GM21360 (cell line): ENCODE data around the gene ANKRD11.
"Not testable (repeated sequence)": the region's sequence is repeated elsewhere in the genome, so short reads cannot be mapped to it uniquely, and the experiment has no call there.

Experiments
- ATAC-seq: cut with Tn5 transposase; IDR thresholded peaks from one replicate; pipeline ENCODE4 v1.9.1; 2021; ENCODE audit warnings: mild to moderate bottlenecking, moderate library complexity; ENCODE audit not compliant: unreplicated experiment

The ANKRD11 gene

DNA sequence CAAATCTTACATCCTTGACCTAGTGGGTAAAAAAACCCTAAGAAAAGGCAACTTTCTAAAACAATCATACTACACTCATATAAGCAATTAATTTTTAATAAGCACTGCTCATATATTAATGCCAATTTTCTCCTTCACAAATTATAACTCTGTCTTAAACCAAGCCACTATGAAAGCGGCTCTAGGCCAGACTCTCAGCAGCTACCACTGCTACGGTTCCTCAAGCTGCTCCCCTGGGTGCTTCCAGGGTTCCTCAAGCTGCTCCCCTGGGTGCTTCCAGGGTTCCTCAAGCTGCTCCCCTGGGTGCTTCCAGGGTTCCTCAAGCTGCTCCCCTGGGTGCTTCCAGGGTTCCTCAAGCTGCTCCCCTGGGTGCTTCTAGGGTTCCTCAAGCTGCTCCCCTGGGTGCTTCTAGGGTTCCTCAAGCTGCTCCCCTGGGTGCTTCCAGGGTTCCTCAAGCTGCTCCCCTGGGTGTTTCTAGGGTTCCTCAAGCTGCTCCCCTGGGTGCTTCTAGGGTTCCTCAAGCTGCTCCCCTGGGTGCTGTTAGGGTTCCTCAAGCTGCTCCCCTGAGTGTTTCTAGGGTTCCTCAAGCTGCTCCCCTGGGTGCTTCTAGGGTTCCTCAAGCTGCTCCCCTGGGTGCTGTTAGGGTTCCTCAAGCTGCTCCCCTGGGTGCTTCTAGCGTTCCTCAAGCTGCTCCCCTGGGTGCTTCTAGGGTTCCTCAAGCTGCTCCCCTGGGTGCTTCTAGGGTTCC lies 35.8 kb downstream of the ANKRD11 start:
- not testable (repeated sequence) for ATAC-seq

DNA sequence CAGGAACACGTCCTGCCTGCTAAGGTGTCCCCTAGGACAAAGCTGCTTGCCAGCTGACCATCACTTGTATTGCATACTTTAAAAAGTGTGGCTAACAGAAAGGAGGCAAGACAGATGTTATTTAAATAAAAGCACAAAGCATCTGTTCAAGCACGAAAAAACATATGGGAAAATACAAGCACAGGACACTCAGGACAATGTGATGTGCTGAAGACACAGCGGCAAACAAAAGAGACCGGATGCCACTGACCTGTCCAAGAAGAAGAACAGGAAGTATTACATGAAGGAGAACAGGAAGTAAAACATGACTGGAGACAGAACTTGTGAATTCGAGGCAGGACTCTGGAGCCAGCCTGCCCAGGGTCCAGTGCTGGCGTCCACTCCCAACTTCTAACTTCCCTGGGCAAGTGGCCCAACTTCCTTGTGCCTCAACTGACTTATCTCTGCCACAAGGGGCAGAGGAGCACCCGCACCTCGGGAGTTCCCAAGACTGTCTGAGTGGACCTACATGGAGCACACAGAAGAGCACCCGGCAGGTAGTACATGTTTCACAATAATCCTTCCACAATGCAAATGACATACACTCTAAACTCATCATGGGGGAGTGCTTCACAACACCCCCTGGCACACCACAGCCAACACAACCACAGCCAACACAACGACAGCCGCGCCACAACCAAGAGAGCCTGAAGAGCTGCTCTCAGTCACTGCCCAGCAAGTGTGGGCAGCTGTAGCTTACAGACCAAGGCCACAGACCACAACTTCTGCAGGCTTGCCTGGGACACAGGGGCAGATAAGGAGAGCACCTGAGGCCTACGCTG lies 36.6 kb downstream of the ANKRD11 start:
- no peak for ATAC-seq

DNA sequence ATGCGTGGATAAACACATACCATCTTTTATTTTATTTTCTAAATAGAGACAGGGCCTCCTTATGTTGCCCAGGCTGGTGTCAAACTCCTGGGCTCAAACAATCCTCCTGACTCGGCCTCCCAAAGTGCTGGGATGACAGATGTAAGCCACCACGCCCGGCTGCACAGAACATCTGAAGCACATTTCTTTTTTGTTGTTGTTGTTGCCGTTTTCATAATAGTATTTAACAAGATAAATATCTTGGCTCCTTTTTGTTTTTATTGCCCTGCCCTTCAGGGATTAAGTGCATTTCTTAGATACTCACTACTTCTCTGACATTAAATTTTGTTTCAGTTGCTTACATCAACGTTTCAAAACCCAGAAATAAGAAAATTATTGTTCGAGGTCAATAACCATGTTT lies 37.4 kb downstream of the ANKRD11 start:
- ATAC-seq, result no peak

DNA sequence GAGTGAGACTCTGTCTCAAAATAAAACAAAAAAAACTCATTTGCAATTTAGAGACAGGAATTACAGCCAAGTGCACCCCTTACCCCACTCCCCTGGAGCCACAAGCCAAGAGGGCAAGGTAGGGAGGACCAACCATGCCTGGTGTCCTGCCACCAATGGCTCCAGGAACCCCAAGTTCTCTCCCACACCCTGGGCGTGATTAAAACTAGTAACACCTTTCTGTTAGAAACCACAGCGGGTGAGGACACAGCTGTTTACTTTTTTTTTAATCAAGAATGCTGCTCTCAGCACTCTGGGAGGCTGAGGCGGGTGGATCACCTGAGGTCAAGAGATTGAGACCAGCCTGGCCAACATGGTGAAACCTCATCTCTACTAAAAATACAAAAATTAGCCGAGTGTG lies 38.1 kb downstream of the ANKRD11 start:
- ATAC-seq, result no peak

DNA sequence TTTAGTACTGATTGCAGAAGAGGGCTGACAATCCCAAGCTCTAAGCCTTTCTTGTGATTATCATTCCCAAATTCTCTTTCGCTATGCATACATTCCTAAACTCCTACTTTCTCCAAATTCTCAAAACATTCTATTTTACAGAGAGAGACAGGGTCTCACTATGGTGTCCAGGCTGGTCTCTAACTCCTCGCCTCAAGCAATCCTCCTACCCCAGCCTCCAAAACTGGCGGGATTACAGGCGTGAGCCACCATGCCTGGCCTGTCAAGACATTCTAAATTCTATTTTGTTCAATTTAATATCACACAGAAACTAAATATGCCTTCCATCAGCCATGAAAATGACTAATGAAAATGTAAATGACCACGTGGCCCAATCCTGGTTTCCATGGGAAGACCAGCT lies 39.8 kb downstream of the ANKRD11 start:
- no peak for ATAC-seq

DNA sequence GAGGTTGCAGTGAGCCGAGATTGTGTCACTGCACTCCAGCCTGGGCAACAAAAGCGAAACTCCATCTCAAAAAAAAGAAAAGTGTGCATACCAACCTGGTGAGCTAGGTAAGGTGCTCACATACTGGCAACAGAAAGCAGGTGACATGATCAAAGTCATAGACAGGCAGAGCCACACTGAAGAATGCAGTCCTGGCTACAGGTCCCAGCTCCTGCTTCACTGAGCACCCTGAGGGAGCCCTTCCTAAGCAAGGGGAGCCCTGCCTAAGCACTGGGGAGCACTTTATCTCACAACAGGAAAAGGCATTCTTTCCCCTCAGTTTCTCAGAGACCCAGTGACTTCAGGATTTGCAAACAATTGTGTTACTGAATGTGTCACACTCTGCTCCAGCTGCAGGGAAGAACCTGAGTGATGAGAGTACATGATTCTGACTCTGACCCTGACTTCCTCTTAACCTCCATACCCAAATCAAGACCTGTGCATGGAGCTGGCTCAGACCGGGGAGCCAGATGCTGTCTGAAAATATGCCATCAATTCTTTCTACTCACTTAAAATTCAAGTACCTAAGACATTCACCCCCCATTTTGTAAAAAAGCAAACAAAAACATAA lies 40.5 kb downstream of the ANKRD11 start:
- ATAC-seq, result no peak

DNA sequence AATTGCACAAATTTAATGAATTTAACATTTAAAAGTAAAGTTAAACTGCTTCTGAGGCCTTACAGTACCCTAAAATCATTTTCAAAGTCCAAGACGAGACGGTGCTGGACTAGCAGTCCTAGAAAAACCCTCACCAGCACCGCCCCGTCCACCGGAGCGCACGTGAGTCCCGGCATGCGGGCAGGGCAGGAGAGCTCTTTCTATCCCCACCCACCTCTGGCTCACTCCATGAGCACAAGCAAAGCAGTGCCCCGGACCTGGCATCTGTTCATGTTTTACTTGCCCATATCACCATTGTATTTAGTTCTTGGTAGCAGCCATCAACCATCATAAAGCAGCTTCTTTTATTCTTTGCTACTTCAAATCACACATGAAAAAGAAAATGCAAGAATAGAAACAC lies 41.7 kb downstream of the ANKRD11 start:
- ATAC-seq, result no peak

DNA sequence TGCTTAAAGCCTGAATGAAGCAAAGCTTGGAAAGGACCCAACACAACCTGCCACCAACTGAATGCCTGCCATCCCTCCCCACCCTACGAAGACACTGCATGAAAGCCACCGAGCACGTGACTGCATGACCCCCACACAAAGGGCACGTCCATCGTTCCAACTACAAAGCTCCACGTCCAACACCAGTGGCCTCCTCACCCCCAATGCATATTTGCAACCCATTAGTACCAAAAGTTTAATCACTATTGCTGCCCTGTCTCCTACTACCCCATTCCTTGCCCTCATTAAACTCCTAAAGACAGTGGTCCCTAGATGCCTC lies 43.4 kb downstream of the ANKRD11 start:
- no peak for ATAC-seq

DNA sequence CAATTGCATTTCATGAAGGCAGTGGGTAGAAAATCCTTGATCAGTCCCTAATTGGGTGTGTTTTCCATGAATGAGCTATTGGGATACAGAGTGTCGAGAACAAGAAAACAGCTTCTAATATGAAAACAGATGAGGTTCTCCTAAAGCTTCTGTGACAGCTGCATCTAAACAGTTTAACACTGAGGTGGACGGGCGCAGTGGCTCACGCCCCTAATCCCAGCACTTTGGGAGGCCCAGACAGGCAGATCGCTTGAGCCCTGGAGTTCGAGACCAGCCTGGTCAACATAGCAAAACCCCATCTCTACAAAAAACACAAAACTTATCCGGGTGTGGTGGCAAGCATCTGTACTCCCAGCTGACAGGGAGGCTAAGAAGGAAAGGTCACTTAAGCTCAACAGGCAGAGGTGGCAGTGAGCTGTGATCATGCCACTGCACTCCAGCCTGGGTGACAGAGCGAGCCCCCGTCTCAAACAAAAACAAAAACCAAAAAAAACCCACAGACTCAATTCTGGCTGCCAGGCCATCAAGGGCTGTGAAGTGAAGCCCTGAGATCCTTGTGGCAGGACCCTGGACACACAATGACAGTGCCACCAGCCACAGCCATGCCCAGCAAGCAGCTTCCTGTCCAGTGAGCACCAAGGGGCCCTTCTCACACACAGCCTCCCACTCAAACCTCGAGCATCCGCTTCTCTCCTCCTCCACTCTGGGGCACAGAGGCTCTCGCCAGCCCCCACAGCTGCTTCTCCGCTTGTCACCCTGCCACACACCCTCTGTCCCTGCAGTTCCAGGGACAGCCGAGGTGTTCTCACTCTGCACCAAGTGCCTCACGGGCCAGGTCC lies 44.0 kb downstream of the ANKRD11 start:
- ATAC-seq, result no peak

DNA sequence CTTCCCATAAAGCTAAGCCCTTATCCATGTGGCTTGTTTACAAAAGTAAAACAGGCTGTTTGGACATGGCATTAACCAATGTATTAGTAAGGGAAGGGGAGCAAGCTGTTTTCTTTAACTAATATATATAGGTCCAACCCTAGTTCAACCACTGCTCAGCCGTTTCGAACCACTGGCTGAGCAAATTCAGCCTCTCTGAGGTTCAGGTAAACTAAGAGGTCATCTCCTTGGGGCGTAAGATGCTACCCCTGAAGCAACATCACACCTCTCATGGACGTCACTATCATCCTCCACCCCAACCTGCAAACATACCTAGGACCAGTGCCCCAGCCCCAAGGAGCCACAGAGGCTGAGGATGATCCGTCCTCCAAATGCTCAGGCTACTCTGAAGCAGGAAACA lies 45.2 kb downstream of the ANKRD11 start:
- no peak for ATAC-seq

DNA sequence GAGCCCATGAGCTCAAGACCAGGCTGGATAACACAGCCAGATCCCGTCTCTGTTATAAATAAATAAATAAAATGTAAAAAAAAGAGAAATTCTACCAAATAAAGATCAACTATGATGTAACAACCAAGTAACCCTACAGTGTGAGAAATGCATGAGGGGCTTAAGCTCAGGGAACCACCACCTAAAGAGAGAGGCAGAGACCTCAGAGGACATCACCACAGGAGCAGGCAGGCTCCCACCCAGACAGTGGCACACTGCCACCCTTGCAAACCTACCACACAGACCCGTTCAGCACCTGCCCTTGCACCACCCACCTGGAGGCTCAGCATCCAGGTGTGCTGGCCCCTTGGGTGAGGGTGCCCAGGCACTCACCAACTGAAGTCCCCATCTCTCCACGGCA lies 45.6 kb downstream of the ANKRD11 start:
- no peak for ATAC-seq

DNA sequence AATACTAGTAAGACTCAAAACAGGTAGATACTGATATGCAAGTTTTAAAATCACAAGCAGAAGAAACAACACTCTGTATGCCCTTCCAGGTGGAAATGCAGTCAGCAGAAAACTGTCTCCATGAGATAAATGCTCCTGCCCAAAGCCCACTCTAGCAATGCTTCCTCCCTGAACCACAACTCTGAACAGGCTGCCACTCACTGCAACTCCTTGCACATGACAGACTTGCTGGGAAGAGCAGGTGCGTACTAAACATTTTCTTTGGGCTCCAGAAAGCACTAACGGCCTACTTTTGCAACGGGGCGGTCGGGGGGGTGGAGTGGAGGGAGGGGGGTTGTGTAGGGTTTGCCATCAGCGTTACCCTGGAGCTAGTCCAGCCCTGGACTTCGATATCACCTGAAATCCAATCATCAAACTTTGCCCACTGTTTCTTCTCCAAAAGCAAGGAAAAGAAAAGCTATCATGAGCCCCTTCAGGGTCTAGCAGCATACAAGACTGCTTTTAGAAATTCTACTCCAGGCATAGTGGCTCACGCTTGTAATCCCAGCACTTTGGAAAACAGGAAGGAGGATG lies 46.1 kb downstream of the ANKRD11 start:
- ATAC-seq, result no peak

DNA sequence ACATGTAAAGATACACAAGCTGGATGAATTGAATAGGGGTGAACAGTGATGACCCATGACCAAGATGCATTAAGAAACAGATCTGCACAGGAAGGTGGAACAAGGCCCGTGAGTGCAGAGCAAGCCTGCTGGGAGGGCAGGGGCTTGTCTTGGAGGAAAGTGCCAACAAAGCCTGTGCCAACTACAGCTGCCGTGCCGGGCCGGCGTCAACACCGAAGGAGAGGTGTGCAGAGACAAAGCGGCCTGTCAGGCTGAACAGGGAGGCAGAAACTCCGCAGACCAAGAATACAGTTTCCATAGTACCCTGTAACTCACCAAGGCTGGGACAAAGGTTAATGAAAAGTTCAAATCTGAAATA lies 46.7 kb downstream of the ANKRD11 start:
- no peak for ATAC-seq

DNA sequence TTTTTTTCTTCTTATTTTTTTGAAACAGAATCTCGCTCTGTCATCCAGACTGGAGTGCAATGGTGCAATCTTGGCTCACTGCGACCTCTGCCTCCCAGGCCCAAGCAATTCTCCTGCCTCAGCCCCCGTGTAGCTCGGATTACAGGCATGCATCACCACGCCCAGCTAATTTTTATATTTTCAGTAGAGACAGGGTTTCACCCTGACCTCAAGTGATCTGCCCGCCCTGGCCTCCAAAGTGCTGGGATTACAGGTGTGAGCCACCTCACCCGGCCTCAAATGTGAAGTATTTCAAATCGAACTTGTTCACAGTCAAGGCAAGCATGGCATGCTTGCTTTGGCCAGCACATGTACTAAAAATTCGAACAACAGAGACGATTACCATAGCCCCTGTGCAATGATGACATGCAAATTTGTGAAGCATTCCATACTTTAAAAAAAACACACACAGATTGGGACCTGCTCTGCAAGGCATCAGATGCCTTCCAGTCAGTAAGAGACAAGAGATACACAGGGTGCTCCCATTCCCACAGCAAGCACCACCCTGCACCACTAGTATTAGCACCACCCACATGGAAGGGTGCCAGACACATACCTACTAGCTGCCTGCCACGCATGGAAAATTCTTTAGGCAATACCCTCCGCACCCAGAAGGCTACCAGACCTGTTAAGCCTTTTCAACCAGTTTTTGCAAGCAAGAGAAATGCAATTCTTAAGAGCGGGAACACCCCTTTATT lies 47.2 kb downstream of the ANKRD11 start:
- ATAC-seq, result no peak

DNA sequence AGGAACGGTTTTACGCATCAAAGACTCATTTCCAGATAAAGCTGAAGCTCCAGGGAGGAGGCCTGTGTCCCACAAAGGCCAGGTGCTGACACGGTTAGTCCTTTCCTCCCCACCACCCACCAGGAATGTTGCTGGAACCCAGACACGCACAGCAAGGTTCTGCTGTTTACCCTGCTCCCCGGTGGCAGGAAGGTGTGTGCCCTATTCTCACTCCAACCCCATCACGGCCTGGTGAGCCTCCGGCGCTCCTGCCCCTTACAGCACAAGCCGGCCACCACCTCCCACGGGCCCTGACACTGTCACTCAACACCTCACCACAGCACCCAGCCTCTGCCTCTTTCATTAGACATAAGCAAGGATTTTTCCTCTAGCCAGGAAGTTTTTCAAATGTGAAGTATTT lies 47.8 kb downstream of the ANKRD11 start:
- no peak for ATAC-seq

DNA sequence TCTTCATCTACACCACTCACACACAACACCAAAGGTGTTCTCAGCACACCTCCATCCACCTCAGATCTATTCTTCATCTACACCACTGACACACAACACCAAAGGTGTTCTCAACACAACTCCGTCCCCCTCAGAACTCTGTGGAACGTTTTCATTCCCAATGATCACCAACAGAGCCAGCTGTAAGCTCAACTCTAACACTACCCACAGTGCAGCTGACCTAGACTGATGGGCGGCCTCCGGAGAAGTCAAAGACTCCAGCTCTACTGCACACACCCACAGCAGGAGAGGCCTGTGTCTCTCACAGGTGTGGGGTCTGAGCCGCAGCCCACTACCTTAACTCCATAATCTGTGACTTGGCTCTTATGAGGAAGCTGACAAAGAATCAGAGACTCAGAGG lies 50.7 kb downstream of the ANKRD11 start:
- ATAC-seq, result no peak

DNA sequence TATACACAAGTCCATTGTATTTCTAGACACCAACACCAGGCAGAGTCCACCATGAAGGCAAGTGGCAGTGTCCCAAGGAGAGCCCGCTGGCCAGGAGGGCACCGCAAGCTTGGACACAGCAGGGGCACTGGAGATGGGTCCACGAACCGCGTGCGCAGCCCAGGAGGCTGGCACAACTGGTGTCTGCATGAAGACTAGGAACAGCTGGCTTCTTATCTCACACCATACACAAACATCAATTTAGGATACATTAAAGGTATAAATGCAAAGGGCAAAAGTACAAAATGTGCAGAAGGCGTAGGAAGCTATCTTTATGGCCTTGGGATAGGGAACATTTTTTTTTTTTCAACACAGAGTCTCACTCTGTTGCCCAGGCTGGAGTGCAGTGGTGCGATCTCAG lies 52.4 kb downstream of the ANKRD11 start:
- ATAC-seq, result no peak

DNA sequence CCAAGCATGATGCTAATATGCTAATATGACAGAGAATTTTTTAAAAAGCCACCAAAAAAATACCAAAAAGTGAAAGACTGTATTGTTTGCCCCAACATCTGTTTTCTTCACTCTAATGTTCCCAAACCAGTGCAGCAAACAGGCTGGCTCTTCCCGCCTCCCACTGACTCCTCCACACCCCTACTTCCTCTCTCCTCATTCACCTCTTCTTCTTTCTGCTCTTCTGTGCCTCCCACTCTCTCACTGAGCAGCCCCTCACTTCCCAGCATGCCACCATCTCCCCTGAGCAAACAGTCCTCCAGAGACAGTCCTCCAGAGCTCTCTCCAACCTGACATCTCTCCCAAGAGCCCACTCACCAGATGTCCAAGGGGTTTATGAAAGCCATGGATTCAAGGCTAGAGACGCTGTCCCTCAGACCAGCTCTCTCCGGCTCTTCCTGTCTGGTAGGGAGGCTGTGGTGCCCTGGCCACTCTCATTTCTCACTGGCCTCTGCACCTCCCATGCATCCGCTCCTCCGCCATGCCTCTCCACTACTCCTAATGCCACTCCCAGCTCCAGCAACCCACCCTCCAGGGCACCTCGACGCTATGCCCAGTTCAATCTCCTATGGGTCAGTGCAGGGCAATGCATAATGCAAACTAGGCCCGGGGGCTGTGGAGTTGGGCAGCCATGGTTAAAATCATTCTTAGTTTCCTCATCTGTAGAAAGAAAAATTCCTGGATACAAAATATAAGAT lies 52.9 kb downstream of the ANKRD11 start:
- ATAC-seq, result no peak

DNA sequence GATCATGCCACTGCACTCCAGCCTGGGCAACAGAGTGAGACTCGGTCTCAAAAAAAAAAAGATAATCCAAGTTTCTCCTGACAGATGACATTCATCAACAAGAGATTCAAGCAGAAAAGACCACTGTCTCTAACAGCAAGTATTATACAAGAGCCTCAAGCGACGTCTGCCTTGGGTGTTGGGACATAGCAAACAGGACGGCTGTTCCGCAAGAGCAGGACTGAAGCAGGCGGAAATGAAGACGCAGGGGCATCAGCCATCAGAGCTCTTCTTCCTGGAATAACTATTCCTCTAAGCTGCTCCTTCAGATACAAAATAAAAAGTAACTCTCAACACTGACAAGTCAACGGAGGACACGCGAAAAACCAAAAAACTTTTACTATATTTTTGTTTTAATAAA lies 54.0 kb downstream of the ANKRD11 start:
- ATAC-seq, result no peak

DNA sequence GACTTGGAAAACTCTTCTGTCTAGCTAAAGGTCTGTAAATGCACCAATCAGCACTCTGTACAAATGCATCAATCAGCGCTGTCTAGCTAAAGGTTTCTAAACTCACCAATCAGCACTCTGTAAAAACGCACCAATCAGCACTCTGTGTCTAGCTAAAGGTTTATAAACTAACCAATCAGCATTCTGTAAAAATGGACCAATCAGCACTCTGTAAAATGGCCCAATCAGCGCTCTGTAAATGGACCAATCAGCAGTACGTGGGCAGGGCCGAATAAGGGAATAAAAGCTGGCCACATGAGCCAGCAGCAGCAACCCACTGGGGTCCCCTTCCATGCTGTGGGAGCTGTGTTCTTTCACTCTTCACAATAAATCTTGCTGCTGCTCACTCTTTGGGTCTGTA lies 55.3 kb downstream of the ANKRD11 start:
- not testable (repeated sequence) for ATAC-seq
